GM19397 (cell line): ENCODE data around the gene KIAA0825.
"Not testable (repeated sequence)": the region's sequence is repeated elsewhere in the genome, so short reads cannot be mapped to it uniquely, and the experiment has no call there.

ENCODE experiments used
- ATAC-seq: cut with Tn5 transposase; IDR thresholded peaks from one replicate; pipeline ENCODE4 v1.9.1; 2021; ENCODE audit warnings: mild to moderate bottlenecking, moderate library complexity; ENCODE audit not compliant: unreplicated experiment

Gene KIAA0825

GRCh38 chr5:94575196-94575595 is 43.2 kb downstream of the KIAA0825 start:
- no peak for ATAC-seq

- not testable (repeated sequence) for ATAC-seq
Observed at GRCh38 chr5:94573349-94573748, 45.1 kb downstream of the KIAA0825 start.

GRCh38 chr5:94571415-94571814 is 47.0 kb downstream of the KIAA0825 start:
- no peak for ATAC-seq

GRCh38 chr5:94564812-94565211 is 53.6 kb downstream of the KIAA0825 start:
- no peak for ATAC-seq

DNA sequence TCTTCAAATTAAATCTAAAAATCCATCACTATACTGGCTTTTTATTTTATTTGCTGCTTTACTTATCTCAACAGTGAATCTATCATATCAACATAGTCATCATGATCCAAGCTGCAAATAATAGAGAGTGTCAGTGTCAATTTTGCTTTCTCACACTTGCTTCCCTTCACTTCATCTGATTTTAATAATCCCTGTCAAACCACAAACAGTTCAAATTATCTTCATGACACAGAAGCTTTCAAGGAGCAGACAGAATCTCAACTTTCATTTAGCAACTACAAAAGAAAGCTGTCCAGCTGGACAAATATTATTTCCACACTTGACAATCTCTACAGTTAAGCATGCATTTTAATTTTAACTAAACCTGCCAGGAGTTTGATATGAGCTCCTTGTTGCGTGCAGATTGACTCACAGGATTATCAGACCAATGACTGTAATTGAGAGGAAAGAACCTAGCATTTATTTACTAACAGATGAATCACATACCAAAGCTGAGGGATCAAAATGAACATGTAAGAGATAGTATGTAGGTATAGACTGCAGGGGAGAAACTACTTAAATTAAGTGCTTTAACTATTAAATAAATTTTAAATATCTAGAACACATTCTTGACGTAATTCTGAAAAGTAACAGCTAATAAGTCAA is 56.0 kb downstream of the KIAA0825 start:
- ATAC-seq = no peak

- ATAC-seq = no peak
Observed at GRCh38 chr5:94558028-94558427, 60.4 kb downstream of the KIAA0825 start.

DNA sequence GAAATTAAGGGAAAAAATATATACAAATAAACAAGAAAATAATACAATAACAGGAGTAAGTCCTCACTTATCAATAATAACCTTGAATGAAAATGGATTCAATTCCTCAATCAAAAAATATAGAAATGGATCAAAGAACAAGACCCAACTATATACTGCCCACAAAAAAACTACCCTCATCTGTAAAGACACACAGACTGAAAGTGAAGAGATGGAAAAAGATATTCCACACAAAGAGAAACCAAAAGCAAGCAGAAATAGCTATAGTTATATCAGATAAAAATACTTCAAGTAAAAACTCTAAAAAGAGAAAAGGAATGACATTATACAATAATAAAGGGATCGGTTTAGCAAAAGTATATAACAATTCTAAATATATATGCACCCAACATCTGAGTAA is 66.5 kb downstream of the KIAA0825 start:
- no peak for ATAC-seq

- no peak for ATAC-seq
Observed at GRCh38 chr5:94545870-94546625, 72.4 kb downstream of the KIAA0825 start.

DNA sequence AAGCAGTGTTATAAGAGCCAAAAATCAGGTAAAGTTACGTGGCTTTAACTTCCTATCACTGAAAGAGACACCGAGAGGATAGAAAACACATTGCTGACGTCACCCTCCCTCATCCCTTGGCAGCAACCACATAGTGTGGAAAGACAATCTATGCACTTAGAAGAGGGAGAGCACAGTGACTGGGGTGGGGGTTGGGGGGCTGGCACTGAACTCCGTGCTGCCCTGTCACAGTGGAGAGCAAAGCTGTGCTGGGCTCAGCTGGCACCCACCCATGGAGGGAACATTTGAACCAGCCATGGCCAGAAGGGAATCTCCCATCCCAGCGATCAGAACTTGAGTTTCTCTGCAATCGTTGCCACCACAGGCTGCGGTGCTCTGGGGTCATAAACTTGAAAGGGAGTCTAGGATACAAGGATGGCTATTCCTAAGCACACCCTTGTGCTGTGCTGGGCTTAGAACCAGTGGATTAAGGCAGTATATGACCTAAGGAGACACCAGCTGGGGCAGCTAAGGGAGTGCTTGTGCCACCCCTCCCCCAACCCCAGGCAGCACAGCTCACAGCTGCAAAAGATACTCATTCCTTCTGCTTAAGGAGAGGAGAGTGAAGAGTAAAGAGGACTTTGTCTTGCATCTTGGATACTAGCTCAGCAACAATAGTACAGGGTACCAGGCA is 73.4 kb downstream of the KIAA0825 start:
- no peak for ATAC-seq

DNA sequence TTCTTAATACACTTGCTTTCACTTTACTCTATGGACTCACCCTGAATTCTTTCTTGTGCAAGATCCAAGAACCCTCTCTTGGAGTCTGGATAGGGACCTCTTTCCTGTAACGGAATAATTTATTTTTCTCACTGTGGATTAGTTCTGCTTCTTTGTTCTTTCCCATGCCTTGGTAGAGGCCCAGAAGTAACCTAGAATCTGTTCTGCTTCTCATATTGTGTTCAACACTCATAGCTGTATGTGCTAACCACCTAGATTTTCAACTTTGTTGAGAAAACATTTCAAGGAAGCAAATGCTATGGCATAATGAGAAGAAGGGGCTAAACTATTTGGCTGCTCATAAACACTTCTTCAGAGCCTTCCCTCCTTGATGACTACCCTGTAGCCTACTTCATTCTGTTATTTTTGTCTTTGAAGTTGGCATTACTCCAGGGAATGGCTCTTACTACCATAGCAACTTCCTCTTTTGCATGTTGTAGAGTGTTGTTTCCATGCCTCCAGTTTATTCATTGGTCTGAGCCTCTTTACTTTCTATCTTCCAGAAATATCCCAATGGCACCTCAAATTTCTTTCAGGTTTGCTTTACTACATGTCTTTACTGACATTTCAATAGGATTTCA is 74.3 kb downstream of the KIAA0825 start:
- ATAC-seq = no peak

- ATAC-seq = no peak
Observed at GRCh38 chr5:94540856-94541494, 77.4 kb downstream of the KIAA0825 start.

DNA sequence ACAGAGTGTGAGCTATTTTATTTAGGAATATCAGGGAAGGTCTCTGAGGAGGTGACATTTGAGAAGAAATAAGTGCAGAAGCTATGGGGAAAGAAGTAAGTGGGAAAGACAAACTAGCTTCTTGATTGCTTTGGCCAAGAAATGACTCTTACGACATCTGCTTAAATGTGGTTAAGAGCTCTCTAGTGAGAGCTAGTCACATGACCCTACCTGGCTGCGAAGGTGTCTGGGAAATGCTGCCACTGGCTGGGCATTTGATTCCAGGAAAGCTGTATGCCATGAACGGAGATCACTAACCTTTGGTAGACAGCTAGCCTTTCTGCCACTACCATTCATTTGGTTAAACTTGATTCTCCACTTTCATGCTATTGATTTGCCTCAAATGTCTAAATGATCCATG is 80.1 kb downstream of the KIAA0825 start:
- no peak for ATAC-seq

DNA sequence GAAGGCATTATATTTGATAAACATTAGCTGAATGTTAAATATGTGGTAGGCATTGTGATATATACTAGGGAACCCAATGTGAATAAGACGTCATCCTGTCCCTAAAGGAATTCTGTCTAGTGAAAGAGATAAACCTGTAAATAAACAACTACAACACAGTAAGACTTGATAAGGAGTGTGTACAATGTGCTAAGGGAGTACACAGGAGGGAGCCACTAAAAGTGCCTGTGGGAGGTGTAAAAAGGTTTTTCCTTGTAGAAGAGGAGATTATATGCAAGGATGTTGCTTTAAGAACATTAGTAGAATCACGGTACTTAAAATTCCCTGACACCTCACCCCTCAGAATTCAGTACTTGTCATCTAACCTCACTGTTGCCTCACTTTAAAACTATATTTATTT is 91.7 kb downstream of the KIAA0825 start:
- ATAC-seq = no peak

GRCh38 chr5:94524841-94525697 is 93.3 kb downstream of the KIAA0825 start:
- peak; percentile 71 for ATAC-seq

- no peak for ATAC-seq
Observed at GRCh38 chr5:94523018-94523417, 95.4 kb downstream of the KIAA0825 start.

DNA sequence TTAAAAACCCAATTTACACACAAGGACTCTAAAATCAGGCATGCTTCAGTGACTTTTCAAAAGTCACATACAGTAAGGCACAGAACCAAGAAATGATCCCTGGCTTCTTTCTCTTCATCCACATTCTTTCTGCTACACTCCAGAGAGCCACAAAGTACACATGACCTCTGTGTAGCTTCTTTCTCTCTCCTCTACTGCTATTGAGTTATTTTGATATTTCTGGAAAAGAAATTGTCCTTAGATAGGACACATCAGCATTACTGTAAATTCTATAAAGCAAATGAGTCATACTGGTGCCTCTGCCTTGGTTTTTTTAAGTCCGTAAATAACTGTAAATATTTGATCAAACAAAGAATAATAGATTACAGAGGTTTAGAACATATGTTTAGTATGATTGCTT is 96.3 kb downstream of the KIAA0825 start:
- no peak for ATAC-seq

DNA sequence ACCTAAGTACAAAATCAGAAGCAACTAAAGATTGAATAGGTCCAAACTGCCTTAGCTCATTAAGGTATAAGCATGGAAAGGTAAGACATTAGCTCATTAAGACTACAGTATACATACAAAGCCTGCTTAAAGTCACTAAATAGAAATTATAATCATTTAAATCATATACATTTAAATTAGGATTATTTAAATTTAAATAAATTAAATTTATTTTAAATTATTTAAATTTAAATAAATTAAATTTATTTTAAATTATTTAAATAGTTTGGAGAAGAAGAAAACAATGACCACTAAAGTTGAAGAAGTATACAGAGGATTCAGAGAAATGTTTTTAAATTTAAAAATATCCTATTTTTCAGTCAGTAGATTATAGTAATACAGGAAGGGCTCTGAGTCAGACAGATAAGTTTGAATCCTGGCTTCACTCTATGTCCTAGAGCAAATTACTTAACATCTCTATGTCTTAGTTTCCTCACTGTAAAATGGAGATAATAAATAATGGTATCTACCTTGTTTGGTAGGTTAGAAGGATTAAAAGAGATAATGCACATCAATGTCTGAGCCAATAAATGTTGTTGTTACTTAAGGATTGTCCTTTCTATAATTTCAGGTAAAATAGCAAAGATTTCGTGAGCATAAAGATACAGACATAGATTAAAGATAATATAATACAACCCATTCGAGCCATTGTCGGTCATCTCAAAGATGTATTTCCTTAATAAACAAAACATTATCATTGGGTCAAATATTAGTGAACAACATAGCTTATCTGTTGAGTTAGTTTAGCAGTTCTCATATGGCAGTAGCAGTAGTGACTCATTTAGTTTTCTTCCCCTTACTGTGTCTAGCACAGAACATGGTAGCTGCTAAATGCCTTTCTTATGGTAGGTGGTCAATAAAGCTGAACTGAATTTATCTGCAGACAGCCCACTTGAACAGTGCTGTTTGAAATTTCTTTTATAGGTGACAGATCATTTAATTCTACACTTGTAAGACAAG is 100.6 kb downstream of the KIAA0825 start:
- no peak for ATAC-seq

DNA sequence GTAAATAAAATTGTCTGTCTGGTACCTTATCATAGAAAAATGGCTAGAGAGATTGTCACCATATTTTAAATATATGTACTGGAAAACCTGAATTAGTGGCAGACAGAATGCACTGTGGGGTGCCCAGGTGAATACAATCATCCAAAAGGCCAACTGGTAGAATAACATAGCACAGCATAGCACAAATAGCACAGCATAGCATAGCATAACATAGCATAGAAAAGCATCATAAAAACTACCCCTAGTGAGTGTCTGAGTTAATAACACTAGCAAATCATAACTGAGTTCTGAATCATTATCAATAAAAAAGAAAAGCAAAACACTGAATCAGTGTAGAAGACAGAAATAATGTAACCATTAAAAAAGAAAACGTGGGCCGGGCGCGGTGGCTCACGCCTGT is 102.3 kb downstream of the KIAA0825 start:
- ATAC-seq = no peak
